Panc1 (cell line): ENCODE data around the gene BMP7. TPM values are rescaled to one million over a fixed set of nuclear protein-coding genes. Genes with fewer than 3 reads are reported as not detected.

ENCODE experiments used
- ATAC-seq: fragments of 200-7000 bp; cut with Tn5 transposase; 2 replicates; pipeline ENCODE4 v1.9.1; 2020; ENCODE audit warnings: mild to moderate bottlenecking, moderate library complexity
- BruUV-seq: library from RNA; stranded (reverse); fragments of 400-500 nt; replicated peaks from 2 replicates; lab custom pipeline; 2021; lab: Mats Ljungman, UMichigan
- CTCF ChIA-PET: fragments of 300-600 bp; sonication (Branson Sonifier 250); formaldehyde crosslinking; loops from one replicate; lab custom pipeline; 2022; ENCODE audit warnings: antibody characterized with exemption; lab: Charles Lee
- POLR2A ChIA-PET: fragments of 300-600 bp; sonication (Branson Sonifier 250); formaldehyde crosslinking; loops from one replicate; lab custom pipeline; 2022; ENCODE audit warnings: antibody characterized with exemption; lab: Charles Lee
- DNase-seq: peaks from one replicate; pipeline ENCODE4 v3.0.0-alpha.2; 2010; ENCODE audit warnings: low read depth, low spot score
- H3K27ac ChIP-seq: 2 replicates; pipeline ENCODE4 v1.5.1; 2011; ENCODE audit warnings: mild to moderate bottlenecking, low read length, inconsistent platforms
- H3K27me3 ChIP-seq: fragments of 200-500 bp; sonication (Bioruptor generic); 2 replicates; pipeline ENCODE4 v1.6.0; 2014; ENCODE audit warnings: low read length, inconsistent platforms; ENCODE audit not compliant: control insufficient read depth, insufficient read depth
- H3K36me3 ChIP-seq: fragments of 200-500 bp; sonication (Bioruptor generic); 2 replicates; pipeline ENCODE4 v1.5.1; 2014; ENCODE audit warnings: inconsistent platforms, mild to moderate bottlenecking, low read length, moderate library complexity; ENCODE audit not compliant: control insufficient read depth, insufficient read depth
- H3K4me1 ChIP-seq: 2 replicates; pipeline ENCODE4 v1.5.1; 2011; ENCODE audit warnings: inconsistent platforms, mild to moderate bottlenecking, low read length, moderate library complexity; ENCODE audit not compliant: control insufficient read depth, insufficient read depth
- H3K4me3 ChIP-seq, 2 experiments: 2 replicates each; pipeline ENCODE4 v1.5.1; 2011 to 2012; ENCODE audit warnings: low read depth in 2 of 2, low read length in 2 of 2, mild to moderate bottlenecking in 2 of 2, inconsistent platforms in 1 of 2, moderate library complexity in 1 of 2
- H3K9me3 ChIP-seq: fragments of 200-500 bp; sonication (Bioruptor generic); 2 replicates; pipeline ENCODE4 v1.5.1; 2014; ENCODE audit warnings: low read depth, mild to moderate bottlenecking, inconsistent platforms, low read length, moderate library complexity; ENCODE audit not compliant: control insufficient read depth, insufficient read depth
- CTCF ChIP-seq: fragments of 450-650 bp; IDR thresholded peaks from 2 replicates; pipeline ENCODE4 v1.5.1; 2017; ENCODE audit warnings: mild to moderate bottlenecking
- POLR2AphosphoS5 ChIP-seq: IDR thresholded peaks from 2 replicates; pipeline ENCODE4 v1.6.1; 2012; ENCODE audit warnings: mild to moderate bottlenecking, low read depth, low read length, moderate library complexity
- REST ChIP-seq, 2 experiments: IDR thresholded peaks; 2 replicates each; pipeline ENCODE4 v1.6.1; 2011 to 2012; ENCODE audit warnings: low read depth in 2 of 2, control low read depth in 1 of 2, low read length in 1 of 2, mild to moderate bottlenecking in 1 of 2, moderate library complexity in 1 of 2; ENCODE audit not compliant: insufficient read depth in 1 of 2
- SIN3A ChIP-seq: IDR thresholded peaks from 2 replicates; pipeline ENCODE4 v1.6.1; 2012; ENCODE audit warnings: low read depth, mild to moderate bottlenecking, low read length, moderate library complexity, borderline replicate concordance; ENCODE audit not compliant: insufficient read depth
- TCF7L2 ChIP-seq: IDR thresholded peaks from 2 replicates; pipeline ENCODE4 v1.6.1; 2011; ENCODE audit warnings: mild to moderate bottlenecking, low read depth, low read length, inconsistent platforms
- in situ Hi-C: cut with HindIII; loops from 2 replicates; pipeline ENCODE4 v1.10.0; 2016; ENCODE audit warnings: low sequenced_read_pairs, low pct_unique_long_range_greater_than_20kb
- intact Hi-C: fragments of 100-400 bp; cut with micrococcal nuclease; formaldehyde crosslinking; loops from one replicate; pipeline ENCODE4 v1.10.0; 2022; ENCODE audit not compliant: unreplicated experiment
- total RNA-seq: library from RNA; stranded (reverse); gene quantifications from one replicate; pipeline ENCODE4 v1.2.1, GENCODE V29; 2021; ENCODE audit not compliant: unreplicated experiment

BMP7 gene
- total RNA-seq, 1 experiment from 2014 or later, result 11.5 TPM

GRCh38 chr20:57283860-57284259 lies 17.4 kb upstream of the BMP7 start:
- H3K9me3 ChIP-seq, result no peaks in the 10 kb centered on the region
- H3K36me3 ChIP-seq, result no peaks in the 10 kb centered on the region
- TF ChIP-seq TCF7L2, result no peak
- TF ChIP-seq REST (IDR thresholded peaks at IDR 0.05; ENCODE audit: insufficient read depth in 1 of 2, low read depth in 2 of 2, low read length in 1 of 2), result no peak
- TF ChIP-seq POLR2AphosphoS5, result no peak
- TF ChIP-seq SIN3A, result no peak
- no peak for TF ChIP-seq CTCF
- H3K27ac ChIP-seq, result no peak overlapping the region
- ChIA-PET CTCF (no interaction called here), POLR2A (no interaction called here)
- in situ Hi-C loops, result no loop called here
- no peak overlapping the region for H3K4me3 ChIP-seq
- no peak for ATAC-seq
- H3K4me1 ChIP-seq, result no peaks in the 10 kb centered on the region
- intact Hi-C loops, result no loop called here
- DNase-seq, result no peak
- BruUV-seq, result no TSS peak
- peaks cover 8% of the 10 kb centered on the region for H3K27me3 ChIP-seq

GRCh38 chr20:57282670-57283361 lies 16.4 kb upstream of the BMP7 start:
- no TSS peak for BruUV-seq
- ChIA-PET CTCF (no interaction called here), POLR2A (no interaction called here)
- DNase-seq (no peak), ATAC-seq (no peak)
- peaks cover 5% of the 10 kb centered on the region for H3K27me3 ChIP-seq
- in situ Hi-C loops (no loop called here), intact Hi-C loops (no loop called here)
- no peaks in the 10 kb centered on the region for H3K36me3 ChIP-seq
- no peaks in the 10 kb centered on the region for H3K9me3 ChIP-seq
- no peaks in the 10 kb centered on the region for H3K4me1 ChIP-seq
- H3K4me3 ChIP-seq, result no peak overlapping the region
- TF ChIP-seq TCF7L2, result no peak
- TF ChIP-seq SIN3A, result no peak
- TF ChIP-seq POLR2AphosphoS5, result no peak
- no peak for TF ChIP-seq REST (IDR thresholded peaks at IDR 0.05; ENCODE audit: insufficient read depth in 1 of 2, low read depth in 2 of 2, low read length in 1 of 2)
- no peak for TF ChIP-seq CTCF
- no peak overlapping the region for H3K27ac ChIP-seq
